Stomach (tissue), 9 donors: ENCODE measurements around the gene GLRA3. TPM values are rescaled to one million over a fixed set of nuclear protein-coding genes. Genes with fewer than 3 reads are reported as not detected.

ENCODE experiments used
- DNase-seq, 2 donors: peaks; one replicate each; pipeline versions ENCODE4 v3.0.0 to v3.0.0-alpha.2; 2013 to 2019
- H3K27ac ChIP-seq, 5 donors: fragments of 200-600 bp in 4 of 5; sonication (generic) in 4 of 5; one replicate each; pipeline ENCODE4 v1.5.1; 2013 to 2019; ENCODE audit warnings: mild to moderate bottlenecking in 1 of 5, moderate library complexity in 1 of 5
- H3K27me3 ChIP-seq, 3 donors: fragments of 200-600 bp; sonication (generic); one replicate each; pipeline ENCODE4 v1.5.1; 2017 to 2019; ENCODE audit warnings: mixed run types in 1 of 3
- H3K36me3 ChIP-seq, 4 donors: fragments of 200-600 bp; sonication (generic); 1 replicate in 3 of 4; 2 replicates in 1 of 4; pipeline ENCODE4 v1.5.1; 2016 to 2019
- H3K4me1 ChIP-seq, 4 donors: fragments of 200-600 bp; sonication (generic); one replicate each; pipeline ENCODE4 v1.5.1; 2016 to 2019
- H3K4me3 ChIP-seq, 4 donors: fragments of 200-600 bp; sonication (generic) in 3 of 4; one replicate each; pipeline ENCODE4 v1.5.1; 2016 to 2019; ENCODE audit warnings: mild to moderate bottlenecking in 1 of 4
- H3K9me3 ChIP-seq, 4 donors: fragments of 200-600 bp; sonication (generic); one replicate each; pipeline ENCODE4 v1.5.1; 2016 to 2019
- CTCF ChIP-seq, 7 experiments: fragments of 450-650 bp in 4 of 7; fragments of 200-600 bp in 3 of 7; sonication (generic) in 3 of 7; IDR thresholded peaks; one replicate each; pipeline ENCODE4 v1.5.1; 2016 to 2019; ENCODE audit warnings: antibody characterized with exemption in 7 of 7, control low read depth in 2 of 7, mild to moderate bottlenecking in 1 of 7
- EP300 ChIP-seq: sonication (generic); formaldehyde crosslinking; IDR thresholded peaks from one replicate; pipeline ENCODE4 v1.6.1; 2017; ENCODE audit warnings: antibody characterized with exemption
- POLR2A ChIP-seq, 4 donors: fragments of 450-650 bp; IDR thresholded peaks; one replicate each; pipeline ENCODE4 v1.6.1; 2016; ENCODE audit warnings: antibody characterized with exemption in 4 of 4, control low read depth in 2 of 4, mild to moderate bottlenecking in 1 of 4, moderate library complexity in 1 of 4
- POLR2AphosphoS5 ChIP-seq, 3 donors: sonication (generic); formaldehyde crosslinking; IDR thresholded peaks; one replicate each; pipeline ENCODE4 v1.6.1; 2016; ENCODE audit warnings: antibody characterized with exemption in 3 of 3
- WGBS, 5 donors: extraction: QIAGEN DNeasy Blood & Tissue Kit in 3 of 5; methylation state at CpG; one replicate each; pipeline versions ENCODE4 v1.1.5 to v1.1.7; 2013 to 2018; 5-methylcytosine and 5-hydroxymethylcytosine counted together
- intact Hi-C: fragments of 100-400 bp; cut with DNase I; formaldehyde crosslinking; loops from one replicate; pipeline ENCODE4 v1.15.1; 2023; ENCODE audit warnings: low total_unique reads
- polyA plus RNA-seq, 3 donors: library from polyadenylated mRNA; stranded (reverse); fragments of 200-250 nt; gene quantifications; one replicate each; pipeline ENCODE4 v1.2.3, GENCODE V29; 2013
- total RNA-seq, 5 donors: library from RNA; depleted of rRNA; stranded (reverse); fragments of >200 nt; gene quantifications; one replicate each; pipeline versions ENCODE4 v1.1.0 to v1.2.3, GENCODE V29; 2014 to 2016
- donor health status: healthy with polysubstance abuse.
- donor health status: Bipolar disorder and iron deficiency.
- donor health status: healthy.

GLRA3 gene
- total and polyA plus RNA-seq, 8 donors = 0.06 to 0.18 TPM; not detected in 6

- TF ChIP-seq POLR2AphosphoS5 (IDR thresholded peaks at IDR 0.05) (no peak), EP300 (no peak), POLR2A (IDR thresholded peaks at IDR 0.05) (no peak), CTCF (IDR thresholded peaks at IDR 0.05) (no peak)
- Histone ChIP-seq H3K36me3 (no peaks in the 10 kb centered on the region), H3K9me3 (no peaks in the 10 kb centered on the region), H3K4me3 (no peak overlapping the region), H3K27ac (no peak overlapping the region), H3K4me1 (no peaks in the 10 kb centered on the region), H3K27me3 (no peaks in the 10 kb centered on the region)
- WGBS, 5 donors = 71 to 82% (median 76%) methylated on average over 4 of the region's 4 CpGs
- intact Hi-C loops = no loop called here
- no peak for DNase-seq
Measured at GRCh38 chr4:174654634-174655033, 174.4 kb downstream of the GLRA3 start.

GRCh38 chr4:174650711-174651355 lies 178.2 kb downstream of the GLRA3 start:
- no peak for DNase-seq
- Histone ChIP-seq H3K36me3 (no peaks in the 10 kb centered on the region), H3K27ac (no peak overlapping the region), H3K4me1 (no peaks in the 10 kb centered on the region), H3K27me3 (no peaks in the 10 kb centered on the region), H3K9me3 (no peaks in the 10 kb centered on the region), H3K4me3 (no peak overlapping the region)
- WGBS, 5 donors = 57 to 88% (median 68%) methylated on average over 2 of the region's 2 CpGs
- intact Hi-C loops = no loop called here
- TF ChIP-seq EP300 = no peak
- TF ChIP-seq POLR2AphosphoS5 (IDR thresholded peaks at IDR 0.05) = no peak
- no peak for TF ChIP-seq POLR2A (IDR thresholded peaks at IDR 0.05)
- TF ChIP-seq CTCF (IDR thresholded peaks at IDR 0.05) = no peak

GRCh38 chr4:174648812-174649211 lies 180.2 kb downstream of the GLRA3 start:
- H3K27me3 ChIP-seq = no peaks in the 10 kb centered on the region
- intact Hi-C loops = no loop called here
- no peaks in the 10 kb centered on the region for H3K36me3 ChIP-seq
- no peak for TF ChIP-seq EP300
- TF ChIP-seq POLR2A (IDR thresholded peaks at IDR 0.05) = no peak
- no peak for TF ChIP-seq POLR2AphosphoS5 (IDR thresholded peaks at IDR 0.05)
- TF ChIP-seq CTCF (IDR thresholded peaks at IDR 0.05) = no peak
- H3K27ac ChIP-seq = no peak overlapping the region
- H3K9me3 ChIP-seq = no peaks in the 10 kb centered on the region
- no peak for DNase-seq
- WGBS, 5 donors = 84 to 90% (median 85%) methylated on average over 5 of the region's 5 CpGs
- no peak overlapping the region for H3K4me3 ChIP-seq
- no peaks in the 10 kb centered on the region for H3K4me1 ChIP-seq

GRCh38 chr4:174646326-174646725 lies 182.7 kb downstream of the GLRA3 start:
- Histone ChIP-seq H3K9me3 (no peaks in the 10 kb centered on the region), H3K4me1 (no peaks in the 10 kb centered on the region), H3K36me3 (no peaks in the 10 kb centered on the region), H3K27me3 (no peaks in the 10 kb centered on the region), H3K27ac (no peak overlapping the region), H3K4me3 (no peak overlapping the region)
- TF ChIP-seq POLR2A (IDR thresholded peaks at IDR 0.05) = no peak
- no peak for TF ChIP-seq POLR2AphosphoS5 (IDR thresholded peaks at IDR 0.05)
- TF ChIP-seq CTCF (IDR thresholded peaks at IDR 0.05) = no peak
- no peak for TF ChIP-seq EP300
- intact Hi-C loops = no loop called here
- no peak for DNase-seq
- 11 to 33% (median 14%) methylated on average over 1 of the region's 1 CpG for WGBS, 5 donors
